NCI-H460 (cell line): Measurements from ENCODE around the gene RNF212. TPM values are rescaled to one million over a fixed set of nuclear protein-coding genes. Genes with fewer than 3 reads are reported as not detected.

Experiments used
- DNase-seq: peaks from one replicate; pipeline ENCODE4 v3.0.0-alpha.2; 2016; ENCODE audit warnings: low read depth; ENCODE audit errors: extremely low read depth
- small RNA-seq, 2 experiments: library from RNA; depleted of rRNA; stranded (forward); fragments of <200 nt; gene quantifications; one replicate each; pipeline ENCODE3, GENCODE V24; 2014
- total RNA-seq: library from RNA; depleted of rRNA; stranded (reverse); fragments of >200 nt; shearing (Covaris generic); gene quantifications from 2 replicates; pipeline ENCODE4 v1.2.3, GENCODE V29; 2014; rRNA removed

The RNF212 gene
- total RNA-seq, 1 experiment from 2014 or later, result 9.9 TPM

GRCh38 chr4:1023075-1023640 lies 90.2 kb downstream of the RNF212 start:
- DNase-seq, result no peak

GRCh38 chr4:1022739-1023066 lies 90.7 kb downstream of the RNF212 start:
- no peak for DNase-seq

GRCh38 chr4:1022051-1022738 lies 91.2 kb downstream of the RNF212 start:
- DNase-seq, result no peak

Small RNAs within 50 kb of the gene (small RNA-seq; reads per million reads assigned to genes)
- 0 to 0.02 reads per million in 2 experiments for gene RF00554

Other genes with a start within 250 kb of the RNF212 start
- gene GAK, start 181.2 kb downstream of the RNF212 start, total RNA-seq, result 64.4 and 67.2 TPM in 2 replicates
- gene TMEM175, start 181.1 kb downstream of the RNF212 start, total RNA-seq, result 8.1 and 11.2 TPM in 2 replicates
- gene DGKQ, start 140.0 kb downstream of the RNF212 start, total RNA-seq, result 7.5 and 7.9 TPM in 2 replicates
- 6.9 and 8.9 TPM in 2 replicates for gene IDUA, start 126.5 kb downstream of the RNF212 start, total RNA-seq
- 0.61 and 1.1 TPM in 2 replicates for gene SLC26A1, start 120.2 kb downstream of the RNF212 start, total RNA-seq
- 16.8 and 21.7 TPM in 2 replicates for gene FGFRL1, start 101.9 kb downstream of the RNF212 start, total RNA-seq
- 0.17 TPM in 1 of 2 replicates, not detected in the other for gene SPON2, start 59.0 kb upstream of the RNF212 start, total RNA-seq
- gene CTBP1, start 135.6 kb upstream of the RNF212 start, total RNA-seq, result 135 and 148 TPM in 2 replicates
- gene MAEA, start 176.3 kb upstream of the RNF212 start, total RNA-seq, result 29.9 and 32.7 TPM in 2 replicates
- gene UVSSA, start 233.6 kb upstream of the RNF212 start, total RNA-seq, result 5.0 and 7.7 TPM in 2 replicates